ENCODE results near the gene SLC39A7. TPM values are rescaled to one million over a fixed set of nuclear protein-coding genes. Genes with fewer than 3 reads are reported as not detected.

SLC39A7 gene
- polyA plus RNA-seq, 1 experiment = 151 TPM

- no peaks in the 10 kb centered on the region; the same call in 1 of the 2 replicates for H3K27me3 ChIP-seq (ENCODE audit: control insufficient read depth, insufficient read depth, low read length)
- peak overlapping the region; percentile 40 for H3K4me3 ChIP-seq (ENCODE audit: low read depth, low read length)
- POLR2A ChIA-PET = interaction anchor here (0.6 kb wide), 1 partner anchor 241 kb away, joined by 3 read pairs; no protein-coding TSS in a partner anchor
- CTCF ChIA-PET = interaction anchor here (0.6 to 1.8 kb wide), 5 partner anchors 16 to 1167 kb away, joined by 3 to 5 read pairs (median 3); no protein-coding TSS in a partner anchor
- peaks cover 12% of the 10 kb centered on the region for H3K36me3 ChIP-seq (ENCODE audit: control insufficient read depth, insufficient read depth, low read length)
- TF ChIP-seq CTCF (IDR thresholded peaks at IDR 0.05; ENCODE audit: insufficient read depth, low read depth, low read length) = no peak
- no peak for DNase-seq (ENCODE audit: low read depth)
Observed at GRCh38 chr6:33212857-33213165, 12.1 kb downstream of the SLC39A7 start.

GRCh38 chr6:33213166-33213988, 12.7 kb downstream of the SLC39A7 start:
- POLR2A ChIA-PET = interaction anchor here (0.6 kb wide), 1 partner anchor 241 kb away, joined by 3 read pairs; no protein-coding TSS in a partner anchor
- CTCF ChIA-PET = interaction anchor here (0.6 to 1.8 kb wide), 5 partner anchors 15 to 1168 kb away, joined by 3 to 5 read pairs (median 3); no protein-coding TSS in a partner anchor
- no peaks in the 10 kb centered on the region; the same call in 1 of the 2 replicates for H3K27me3 ChIP-seq (ENCODE audit: control insufficient read depth, insufficient read depth, low read length)
- H3K4me3 ChIP-seq (ENCODE audit: low read depth, low read length) = peak overlapping the region; percentile 40
- no peak for TF ChIP-seq CTCF (IDR thresholded peaks at IDR 0.05; ENCODE audit: insufficient read depth, low read depth, low read length)
- DNase-seq (ENCODE audit: low read depth) = no peak
- peaks cover 12% of the 10 kb centered on the region for H3K36me3 ChIP-seq (ENCODE audit: control insufficient read depth, insufficient read depth, low read length)

GRCh38 chr6:33213989-33214335, 13.3 kb downstream of the SLC39A7 start:
- H3K36me3 ChIP-seq (ENCODE audit: control insufficient read depth, insufficient read depth, low read length) = peaks cover 12% of the 10 kb centered on the region
- CTCF ChIA-PET = no interaction called here
- no peak for DNase-seq (ENCODE audit: low read depth)
- TF ChIP-seq CTCF (IDR thresholded peaks at IDR 0.05; ENCODE audit: insufficient read depth, low read depth, low read length) = no peak
- POLR2A ChIA-PET = no interaction called here
- H3K27me3 ChIP-seq (ENCODE audit: control insufficient read depth, insufficient read depth, low read length) = no peaks in the 10 kb centered on the region; the same call in 1 of the 2 replicates
- H3K4me3 ChIP-seq (ENCODE audit: low read depth, low read length) = peak overlapping the region; percentile 40

GRCh38 chr6:33215271-33216116, 14.8 kb downstream of the SLC39A7 start:
- ChIA-PET POLR2A (no interaction called here), CTCF (interaction anchor here (0.8 to 1.2 kb wide), 2 partner anchors 24 to 96 kb away, joined by 3 read pairs; no protein-coding TSS in a partner anchor)
- no peak for DNase-seq (ENCODE audit: low read depth)
- peaks cover 6% of the 10 kb centered on the region for H3K36me3 ChIP-seq (ENCODE audit: control insufficient read depth, insufficient read depth, low read length)
- TF ChIP-seq CTCF (IDR thresholded peaks at IDR 0.05; ENCODE audit: insufficient read depth, low read depth, low read length) = no peak
- no peak overlapping the region for H3K4me3 ChIP-seq (ENCODE audit: low read depth, low read length)
- no peaks in the 10 kb centered on the region; the same call in 1 of the 2 replicates for H3K27me3 ChIP-seq (ENCODE audit: control insufficient read depth, insufficient read depth, low read length)
